ENCODE data around the gene FXYD7.

FXYD7 gene

DNA sequence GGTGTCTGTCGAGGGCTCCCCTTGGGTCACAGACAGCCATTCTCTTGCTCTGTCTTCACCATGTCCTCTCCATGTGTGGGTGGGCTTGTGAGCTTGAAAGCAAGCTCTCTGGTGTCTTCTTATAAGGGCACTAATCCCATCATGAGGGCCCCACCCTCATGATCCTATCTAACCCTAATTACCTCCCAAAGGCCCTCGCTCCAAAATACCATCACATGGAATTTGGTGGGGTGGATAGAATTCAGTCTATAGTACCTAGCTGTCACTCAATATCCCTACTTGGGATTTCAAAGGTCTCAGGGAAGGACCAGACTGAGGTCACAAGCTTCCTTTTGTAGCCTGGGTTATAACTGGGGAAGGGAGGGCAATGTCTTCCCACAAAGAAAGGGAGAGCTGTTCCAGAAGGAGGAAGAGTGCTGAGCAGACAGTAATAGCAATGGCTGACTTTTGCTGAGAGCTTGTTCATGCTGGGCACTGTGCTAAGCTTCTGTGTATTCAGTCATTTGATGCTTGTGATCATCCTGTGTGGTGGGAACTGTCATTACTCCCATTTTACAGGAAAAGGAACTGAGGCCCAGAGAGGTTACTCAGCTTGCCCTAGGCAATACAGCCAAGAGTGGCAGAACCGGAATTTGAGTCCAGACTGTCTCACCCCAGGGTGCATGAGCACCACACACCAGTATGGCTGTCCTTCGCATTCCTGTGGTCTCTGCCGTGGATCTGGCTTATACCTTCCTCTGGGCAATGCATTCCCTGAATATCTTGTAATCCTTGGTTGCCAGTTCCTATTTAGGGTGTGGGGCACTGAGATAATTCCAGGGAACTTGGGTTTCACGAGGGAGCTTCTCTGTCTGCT lies 19.6 kb downstream of the FXYD7 start:
- no peak for DNase-seq (ENCODE audit: insufficient read length, low spot score)
- no peak for FAIRE-seq

DNA sequence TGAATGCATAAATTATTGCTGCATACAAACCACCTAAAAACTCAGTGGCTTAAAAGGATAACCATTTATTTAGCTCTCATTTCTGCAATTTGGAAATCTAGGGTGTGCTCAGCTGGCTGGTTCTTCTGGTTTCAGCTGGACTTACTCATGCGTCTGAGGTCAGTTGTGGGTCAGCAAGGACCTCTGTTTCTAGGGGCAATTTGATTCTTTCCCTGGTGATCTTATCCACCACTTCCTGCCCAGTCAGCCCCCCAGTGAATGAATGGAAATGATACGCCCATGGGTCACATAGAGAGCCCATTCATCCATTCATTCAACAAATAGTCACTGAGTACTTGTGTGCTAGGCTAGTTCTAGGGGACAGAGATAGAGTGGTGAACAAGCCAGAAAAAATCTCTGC lies 21.4 kb downstream of the FXYD7 start:
- no peak for DNase-seq (ENCODE audit: insufficient read length, low spot score)
- FAIRE-seq = no peak

DNA sequence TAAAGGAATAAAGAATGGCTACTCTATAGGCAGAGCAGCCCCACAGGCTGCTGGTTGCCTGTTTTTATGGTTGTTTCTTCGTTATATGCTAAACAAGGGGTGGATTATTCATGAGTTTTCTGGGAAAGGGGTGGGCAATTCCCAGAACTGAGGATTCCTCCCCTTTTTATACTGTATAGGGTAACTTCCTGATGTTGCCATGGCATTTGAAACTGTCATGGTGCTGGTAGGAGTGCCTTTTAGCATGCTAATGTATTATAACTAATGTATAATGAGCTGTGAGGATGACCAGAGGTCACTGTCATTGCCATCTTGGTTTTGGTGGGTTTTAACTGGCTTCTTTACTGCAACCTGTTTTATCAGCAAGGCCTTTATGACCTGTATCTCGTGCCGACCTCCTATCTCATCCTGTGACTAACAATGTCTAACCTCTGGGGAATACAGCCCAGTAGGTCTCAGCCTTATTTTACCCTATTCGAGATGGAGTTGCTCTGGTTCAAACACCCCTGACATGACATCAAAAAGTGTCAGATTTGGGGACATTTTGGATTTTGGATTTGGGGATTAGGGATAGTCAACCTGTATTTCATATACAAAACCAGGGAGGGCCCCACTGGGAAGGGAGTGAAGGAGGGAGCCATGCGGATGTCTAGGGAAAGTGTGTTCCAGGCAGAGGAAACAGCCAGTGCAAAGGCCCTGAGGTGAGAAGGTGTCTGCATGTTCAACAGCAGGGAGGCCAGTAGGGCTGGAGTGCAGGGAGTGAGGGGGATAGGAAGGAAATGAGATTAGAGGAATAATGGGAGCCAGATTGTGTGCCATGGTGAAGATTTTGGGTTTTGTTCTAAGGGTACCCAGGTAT lies 22.4 kb downstream of the FXYD7 start:
- FAIRE-seq (no peak), DNase-seq (ENCODE audit: insufficient read length, low spot score) (no peak)

DNA sequence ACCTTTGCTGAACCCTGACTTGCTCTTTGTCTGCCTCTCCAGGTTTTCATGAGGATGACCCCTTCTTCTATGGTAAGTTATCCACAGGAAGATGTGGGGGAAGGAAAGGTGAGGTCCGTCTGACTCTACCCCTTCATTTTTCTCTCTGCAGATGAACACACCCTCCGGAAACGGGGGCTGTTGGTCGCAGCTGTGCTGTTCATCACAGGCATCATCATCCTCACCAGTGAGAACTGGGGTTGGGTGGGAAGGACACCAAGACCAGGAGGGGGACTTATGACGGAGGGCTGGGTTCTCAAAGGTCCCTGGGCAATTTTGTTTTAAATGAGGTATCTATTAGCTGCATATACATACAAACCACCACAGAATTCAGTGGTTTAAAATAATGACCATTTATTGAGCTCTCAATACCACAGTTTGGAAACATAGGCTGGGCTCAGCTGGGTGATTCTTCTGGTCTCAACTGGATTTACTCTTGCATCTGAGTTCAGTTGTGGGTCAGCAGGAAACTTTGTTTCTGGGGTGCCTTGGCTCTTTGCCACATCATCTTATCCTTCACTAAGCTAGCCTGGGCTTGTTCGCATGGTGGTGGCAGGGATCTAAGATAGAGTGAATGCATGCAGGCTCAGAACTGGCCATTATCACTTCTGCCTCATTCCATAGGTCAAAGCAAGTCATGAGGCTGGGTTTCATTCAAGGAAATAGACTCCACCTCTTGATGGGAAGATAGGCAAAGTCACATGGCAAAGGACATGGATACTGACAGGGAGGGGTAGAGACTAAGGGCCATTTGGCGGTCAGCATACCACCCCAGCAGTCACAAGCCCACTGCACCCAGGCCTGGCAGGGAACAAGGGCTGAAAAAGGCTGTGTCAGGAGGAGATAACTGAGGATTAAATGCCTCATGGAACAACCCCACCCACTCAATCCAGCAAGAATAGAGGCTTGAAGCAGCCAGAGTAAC lies 23.3 kb downstream of the FXYD7 start:
- DNase-seq (ENCODE audit: insufficient read length, low spot score) (no peak), FAIRE-seq (no peak)

DNA sequence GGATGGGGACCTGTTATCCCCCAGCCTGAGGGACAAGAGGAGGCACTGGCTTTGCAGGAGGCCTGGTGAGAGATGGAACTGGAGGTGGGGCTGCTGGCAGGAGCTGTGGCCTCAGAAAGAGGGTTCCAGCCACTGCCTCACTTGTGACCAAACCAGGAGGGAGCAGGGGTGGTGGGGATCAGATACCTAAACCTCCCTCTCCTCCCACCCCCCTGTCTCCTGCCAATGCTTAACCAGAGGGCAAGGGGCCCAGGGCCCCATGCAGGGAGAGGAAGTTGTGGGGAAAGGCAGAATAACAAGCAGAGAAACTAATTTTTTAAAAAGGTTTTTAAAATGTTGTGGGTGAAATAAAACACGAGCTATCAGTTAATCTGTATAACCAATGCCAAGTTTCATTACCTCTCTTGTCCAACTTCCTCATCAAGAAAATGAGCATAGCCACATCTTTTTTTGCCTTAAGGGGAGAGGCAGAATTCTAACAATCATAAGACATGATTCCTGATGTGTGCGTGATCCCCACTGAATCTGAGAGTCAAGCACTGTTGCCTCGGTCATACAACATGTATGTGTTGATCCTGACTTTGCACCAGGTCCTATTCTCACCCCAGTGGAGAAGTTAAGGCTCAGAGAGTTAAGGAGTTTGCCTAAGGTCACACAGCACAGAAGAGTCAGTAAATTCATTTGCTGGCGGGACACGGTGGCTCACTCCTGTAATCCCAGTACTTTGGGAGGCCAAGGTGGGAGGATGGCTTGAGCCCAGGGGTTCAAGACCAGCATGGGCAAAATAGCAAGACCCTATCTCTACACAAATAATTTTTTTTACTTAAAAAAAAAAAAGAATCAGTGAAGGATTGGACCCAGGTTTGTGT lies 24.4 kb downstream of the FXYD7 start:
- FAIRE-seq (no peak), DNase-seq (ENCODE audit: insufficient read length, low spot score) (no peak)

DNA sequence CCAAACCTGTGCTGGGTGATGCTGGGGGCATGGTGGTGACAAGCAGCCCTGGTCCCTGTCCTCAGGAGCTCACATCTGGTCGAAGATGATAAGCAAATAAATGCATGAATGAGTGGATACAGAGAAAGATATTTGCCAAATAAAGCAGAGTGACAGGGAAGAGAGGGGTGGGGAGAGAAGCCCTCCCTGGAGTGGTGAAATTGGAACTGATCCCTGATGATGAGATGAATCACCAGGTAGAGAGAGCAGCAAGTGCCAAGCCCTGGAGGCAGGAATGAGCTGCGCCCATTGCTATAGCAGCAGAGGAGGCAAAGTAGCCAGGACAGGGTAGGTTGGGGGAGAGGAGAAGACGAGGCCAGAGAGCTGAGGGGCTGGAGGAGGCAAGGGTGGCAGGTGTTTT lies 25.1 kb downstream of the FXYD7 start:
- FAIRE-seq = no peak
- no peak for DNase-seq (ENCODE audit: insufficient read length, low spot score)

DNA sequence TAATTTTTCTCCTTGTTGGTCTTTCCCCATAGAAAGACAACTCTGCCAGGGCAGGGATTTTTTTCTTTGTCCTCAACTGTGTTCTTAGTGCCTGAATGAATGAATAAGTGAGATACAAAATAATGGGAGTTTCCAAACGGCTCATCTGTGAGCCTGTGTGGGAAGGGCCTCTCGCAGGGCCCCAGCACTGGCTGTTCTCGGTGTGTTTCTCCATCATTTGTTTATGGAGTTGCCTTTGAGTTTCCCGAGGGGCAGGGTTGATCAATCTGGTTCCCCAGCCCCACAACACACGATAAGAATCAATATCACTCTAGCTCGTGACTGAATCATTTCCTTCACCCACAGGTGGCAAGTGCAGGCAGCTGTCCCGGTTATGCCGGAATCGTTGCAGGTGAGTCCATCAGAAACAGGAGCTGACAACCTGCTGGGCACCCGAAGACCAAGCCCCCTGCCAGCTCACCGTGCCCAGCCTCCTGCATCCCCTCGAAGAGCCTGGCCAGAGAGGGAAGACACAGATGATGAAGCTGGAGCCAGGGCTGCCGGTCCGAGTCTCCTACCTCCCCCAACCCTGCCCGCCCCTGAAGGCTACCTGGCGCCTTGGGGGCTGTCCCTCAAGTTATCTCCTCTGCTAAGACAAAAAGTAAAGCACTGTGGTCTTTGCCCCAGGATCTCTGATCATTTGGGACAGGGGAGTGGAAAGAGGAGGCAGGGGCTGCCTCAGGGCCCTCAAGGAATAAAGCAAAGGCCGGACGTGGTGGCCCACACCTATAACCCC lies 26.4 kb downstream of the FXYD7 start:
- FAIRE-seq (no peak), DNase-seq (ENCODE audit: insufficient read length, low spot score) (no peak)

DNA sequence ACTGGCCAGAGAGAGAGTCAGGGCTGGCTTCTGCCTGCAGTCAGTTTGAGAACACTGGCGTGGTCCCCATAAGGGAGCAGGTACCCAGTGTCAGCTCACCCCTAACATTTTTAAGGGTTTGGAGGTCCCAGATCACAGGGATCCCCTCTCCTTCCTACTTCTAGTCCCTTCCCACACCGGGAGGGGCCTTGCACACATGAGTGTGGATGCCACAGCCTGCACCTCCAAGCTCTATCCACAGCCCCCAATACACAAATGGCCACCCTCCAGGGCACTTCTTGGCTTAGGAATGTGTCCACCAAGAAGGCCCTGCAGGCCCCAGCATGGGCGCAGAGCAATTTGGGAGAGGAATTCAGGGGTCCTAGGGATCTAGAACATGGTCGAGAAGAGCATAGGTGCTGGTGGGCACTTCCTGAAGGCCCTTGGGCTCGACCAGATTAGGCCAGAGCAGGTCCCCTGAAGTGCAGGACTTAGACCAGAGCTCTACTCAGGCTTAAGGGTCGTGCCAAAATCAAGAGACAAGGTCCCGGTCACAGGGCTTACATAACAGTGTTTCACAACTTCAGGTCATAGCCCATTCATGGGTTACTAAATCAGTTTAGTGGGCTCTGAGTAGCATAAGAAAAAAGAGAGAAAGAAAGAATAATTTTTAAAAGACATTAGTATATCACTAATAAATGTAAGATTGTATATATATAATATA lies 27.5 kb downstream of the FXYD7 start:
- FAIRE-seq (no peak), DNase-seq (ENCODE audit: insufficient read length, low spot score) (no peak)

DNA sequence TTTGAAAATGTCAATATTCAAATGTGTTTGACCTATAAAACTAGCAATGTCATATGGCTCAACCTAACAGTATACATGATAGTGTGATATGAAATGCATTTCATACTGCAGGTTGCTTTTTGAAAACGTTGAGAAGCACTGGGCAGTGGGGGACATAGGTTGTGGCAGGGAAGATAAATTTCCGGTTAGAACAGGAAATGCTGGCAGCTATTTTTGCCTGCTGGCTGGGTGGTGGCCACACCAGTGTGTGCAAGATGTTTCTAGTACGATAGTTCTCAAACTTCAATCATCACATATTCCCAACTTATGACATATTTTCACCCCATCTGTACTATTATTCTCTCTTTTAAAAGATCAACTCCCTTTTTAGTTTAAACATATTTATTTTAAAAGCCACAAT lies 28.7 kb downstream of the FXYD7 start:
- FAIRE-seq = no peak
- no peak for DNase-seq (ENCODE audit: insufficient read length, low spot score)

DNA sequence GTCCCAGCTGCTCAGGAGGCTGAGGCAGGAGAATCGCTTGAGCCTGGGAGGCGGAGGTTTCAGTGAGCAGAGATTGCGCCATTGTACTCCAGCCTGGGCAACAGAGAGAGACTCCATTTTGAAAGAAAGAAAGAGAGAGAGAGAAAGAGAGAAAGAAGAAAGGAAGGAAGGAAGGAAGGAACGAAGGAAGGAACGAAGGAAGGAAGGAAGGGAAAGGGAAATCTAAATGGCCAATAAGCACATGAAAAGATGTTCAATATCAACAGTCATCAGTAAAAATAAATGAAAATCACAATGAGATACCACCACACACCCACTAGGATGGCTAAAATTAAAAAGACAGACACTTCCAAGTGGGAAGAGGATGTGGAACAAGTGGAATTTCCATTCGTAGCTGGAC lies 31.2 kb downstream of the FXYD7 start:
- DNase-seq (ENCODE audit: insufficient read length, low spot score) (no peak), FAIRE-seq (no peak)

DNA sequence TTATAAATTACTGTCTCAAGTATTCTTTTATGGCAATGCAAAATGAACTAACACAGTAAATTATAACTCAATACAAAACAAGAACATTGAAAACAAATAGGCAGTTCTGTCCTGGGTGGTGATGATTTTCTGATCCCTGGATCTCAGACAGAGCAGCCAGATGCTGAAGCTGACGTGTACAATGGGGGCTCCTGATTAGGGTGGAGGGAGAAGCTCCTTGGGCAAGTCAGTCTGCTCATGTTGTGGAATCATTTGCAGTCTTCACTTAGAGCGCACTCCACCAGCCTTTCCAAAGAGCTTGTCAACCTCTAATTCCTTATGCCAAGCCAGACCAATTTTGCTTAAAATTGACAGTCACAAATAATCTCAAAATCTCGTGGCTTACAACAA lies 33.1 kb downstream of the FXYD7 start:
- DNase-seq (ENCODE audit: insufficient read length, low spot score) (no peak), FAIRE-seq (no peak)

DNA sequence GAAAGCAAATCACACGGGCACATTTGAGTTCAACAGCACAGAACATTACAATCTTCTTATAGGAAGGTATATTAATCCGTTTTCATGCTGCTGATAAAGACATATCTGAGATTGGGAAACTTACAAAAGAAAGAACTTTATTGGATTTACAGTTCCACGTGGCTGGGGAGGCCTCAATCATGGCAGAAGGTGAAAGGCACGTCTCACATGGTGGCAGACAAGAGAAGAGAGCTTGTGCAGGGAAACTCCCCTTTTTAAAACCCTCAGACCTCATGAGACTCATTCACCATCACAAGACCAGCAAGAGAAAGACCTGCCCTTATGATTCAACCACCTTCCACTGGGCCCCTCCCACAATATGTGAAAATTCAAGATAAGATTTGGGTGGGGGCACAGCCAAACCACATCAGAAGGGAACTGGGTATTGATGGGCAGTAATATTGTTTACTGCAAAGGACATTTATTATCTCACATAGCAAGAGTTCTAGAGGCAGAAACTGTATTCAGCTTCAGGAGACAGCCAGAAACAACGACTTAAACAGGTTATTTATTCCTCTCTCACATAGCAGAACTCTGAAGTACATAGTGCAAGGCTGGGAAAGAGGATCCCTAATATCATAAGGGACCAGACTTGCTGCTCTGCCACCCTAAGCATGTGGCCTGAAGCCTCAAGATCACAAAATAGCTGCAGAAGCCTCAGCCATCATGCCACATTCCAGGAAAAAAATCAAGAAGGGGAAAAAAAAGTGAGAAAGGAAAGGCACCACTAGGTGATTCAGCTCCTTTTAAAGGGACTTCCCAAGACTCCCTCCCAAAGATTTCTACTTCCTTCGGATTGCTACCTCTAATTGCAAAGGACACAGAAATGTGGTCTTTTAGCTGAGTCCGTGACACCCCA lies 34.6 kb downstream of the FXYD7 start:
- DNase-seq (ENCODE audit: insufficient read length, low spot score) (no peak), FAIRE-seq (no peak)

DNA sequence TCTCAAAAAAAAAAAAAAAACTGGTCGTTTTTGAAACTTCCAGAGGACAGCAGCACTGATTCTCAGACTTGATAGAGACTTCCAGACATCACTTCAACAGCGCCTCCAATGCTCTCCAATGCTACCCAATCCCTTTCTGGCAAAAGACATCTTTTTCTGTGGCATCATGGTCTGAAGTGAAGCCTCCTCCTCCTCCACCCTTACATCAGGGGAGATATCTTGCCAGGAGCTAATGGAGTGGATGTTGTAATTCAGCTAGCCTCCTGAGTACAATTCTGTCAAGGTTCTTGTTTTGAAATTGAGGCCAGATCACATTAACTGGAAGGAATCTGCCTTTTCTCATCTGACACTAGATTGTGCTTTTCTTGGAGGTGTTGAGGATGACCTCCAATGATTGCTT lies 35.6 kb downstream of the FXYD7 start:
- DNase-seq (ENCODE audit: insufficient read length, low spot score) = no peak
- no peak for FAIRE-seq

DNA sequence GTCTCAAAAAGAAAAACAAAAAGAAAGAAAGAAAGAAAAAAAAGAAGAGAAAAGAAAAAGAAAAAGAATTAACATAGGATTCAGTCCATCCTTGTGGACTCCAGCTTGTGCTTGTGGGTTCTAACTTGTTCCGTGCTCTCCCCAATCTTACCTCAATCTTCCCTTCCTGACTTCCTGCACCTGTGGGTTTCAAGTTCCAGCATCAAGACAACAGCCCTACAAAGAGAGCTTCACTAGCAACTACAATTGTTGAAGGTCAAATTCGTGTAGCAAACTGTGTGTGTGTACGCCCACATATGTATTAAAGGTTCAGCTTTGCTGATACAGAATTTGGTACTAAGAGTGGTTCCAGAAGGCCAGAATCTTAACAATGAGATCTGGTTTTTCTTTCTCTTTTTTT lies 36.8 kb downstream of the FXYD7 start:
- DNase-seq (ENCODE audit: insufficient read length, low spot score) (no peak), FAIRE-seq (no peak)

DNA sequence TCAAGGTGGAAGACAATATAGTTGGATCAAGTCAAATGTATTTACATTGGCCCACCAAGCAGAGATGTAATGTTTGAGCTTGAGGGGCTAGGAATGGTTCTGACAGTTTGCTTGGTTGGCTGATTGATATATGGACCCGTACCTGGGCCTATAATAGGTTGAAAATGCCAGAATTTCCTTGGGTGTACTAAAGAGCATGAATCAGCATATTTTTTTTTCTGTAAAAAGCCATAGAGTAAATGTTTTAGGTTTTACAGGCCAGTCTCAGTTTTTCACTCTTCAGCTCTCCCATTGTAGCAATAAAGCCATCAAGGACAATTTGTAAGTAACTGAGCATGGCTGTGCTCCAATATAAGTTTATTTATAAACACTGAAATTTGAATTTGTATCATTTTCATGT lies 38.3 kb downstream of the FXYD7 start:
- FAIRE-seq (no peak), DNase-seq (ENCODE audit: insufficient read length, low spot score) (no peak)

DNA sequence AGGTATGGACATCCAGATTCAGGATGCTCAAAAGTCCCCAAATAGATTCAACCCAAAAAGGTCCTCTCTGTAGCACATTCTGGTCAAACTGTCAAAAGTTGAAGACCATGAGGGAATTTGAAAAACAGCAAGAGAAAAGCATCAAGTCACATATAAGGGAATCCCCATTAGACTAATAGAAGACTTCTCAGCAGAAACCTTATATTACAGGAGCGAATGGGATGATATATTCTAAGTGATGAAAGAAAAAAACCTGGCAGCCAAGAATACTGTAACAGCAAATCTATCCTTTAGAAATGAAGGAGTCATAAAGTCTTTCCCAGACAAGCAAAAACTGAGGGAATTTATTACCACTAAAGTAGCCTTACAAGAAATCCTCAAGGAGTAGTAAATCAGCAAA lies 41.2 kb downstream of the FXYD7 start:
- FAIRE-seq (no peak), DNase-seq (ENCODE audit: insufficient read length, low spot score) (no peak)

DNA sequence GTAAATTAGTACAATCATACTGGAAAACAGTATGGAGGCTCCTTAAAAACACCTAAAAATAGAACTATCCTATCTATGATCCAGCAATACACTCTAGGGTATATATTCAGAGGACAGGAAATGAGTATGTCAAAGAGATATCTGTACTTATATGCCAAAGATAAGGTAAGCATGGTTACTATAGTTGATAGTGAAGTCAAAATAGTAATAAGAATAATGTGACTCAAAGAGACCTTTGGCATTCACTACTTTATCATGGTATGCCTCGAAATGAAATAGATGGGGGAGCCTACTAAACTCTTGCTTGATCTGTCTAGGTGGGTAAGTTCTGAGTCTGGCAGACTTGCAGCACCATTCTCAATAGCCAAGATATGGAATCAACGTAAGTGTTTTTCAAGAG lies 41.8 kb downstream of the FXYD7 start:
- no peak for FAIRE-seq
- no peak for DNase-seq (ENCODE audit: insufficient read length, low spot score)
